Measurements from ENCODE around the gene KLHL25.

Gene KLHL25

DNA sequence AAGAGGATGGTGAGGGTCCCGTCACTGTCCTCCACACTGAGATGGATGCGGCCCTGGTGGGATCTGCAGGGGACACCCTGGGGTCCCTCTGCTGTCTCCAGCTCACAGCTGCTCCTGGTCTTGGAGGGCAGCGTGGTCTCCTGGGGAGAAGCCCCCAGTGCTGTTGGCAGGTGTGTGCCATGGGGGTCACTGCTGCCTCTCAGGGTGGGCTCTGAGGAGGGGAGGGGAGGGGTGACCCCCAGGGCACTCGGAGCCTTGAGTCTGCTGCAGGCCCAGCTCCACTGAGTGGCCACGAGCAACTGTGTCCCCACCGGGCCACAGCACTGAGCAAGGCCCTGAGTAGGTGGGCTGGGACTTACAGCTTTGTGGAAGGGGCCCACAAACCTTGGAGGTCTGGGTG, 34.7 kb downstream of the KLHL25 start:
- no peak overlapping the region for H2AFZ ChIP-seq (ENCODE audit: insufficient read depth, low read length, poor library complexity)
- H3K79me2 ChIP-seq (ENCODE audit: control insufficient read depth, insufficient read depth, low read length, poor library complexity) = peaks cover 2% of the 10 kb centered on the region
- no peak overlapping the region for H4K91ac ChIP-seq (ENCODE audit: low read depth, low read length)
- no peak overlapping the region for H2BK120ac ChIP-seq (ENCODE audit: insufficient read depth, low read length, poor library complexity)
- no peak overlapping the region for H3K14ac ChIP-seq (ENCODE audit: low read length)
- H2BK12ac ChIP-seq (ENCODE audit: low read length) = no peak overlapping the region
- peaks cover 22 to 26% of the 10 kb centered on the region in 2 experiments for H3K36me3 ChIP-seq (ENCODE audit: control insufficient read depth in 1 of 2, insufficient read depth in 2 of 2, low read length in 2 of 2)
- H3K4me2 ChIP-seq (ENCODE audit: low read length) = no peak overlapping the region
- H2BK5ac ChIP-seq (ENCODE audit: low read depth, low read length, poor library complexity) = no peak overlapping the region
- no peak overlapping the region for H4K8ac ChIP-seq (ENCODE audit: low read depth, low read length)
- H3K9ac ChIP-seq (ENCODE audit: low read length) = no peak overlapping the region
- peaks cover 7% of the 10 kb centered on the region for H3K79me1 ChIP-seq (ENCODE audit: low read length)
- no peak overlapping the region for H3K27ac ChIP-seq (ENCODE audit: low read depth, low read length)
- no peak overlapping the region for H3K23ac ChIP-seq (ENCODE audit: low read length)
- no peak overlapping the region for H2AK5ac ChIP-seq (ENCODE audit: low read length)
- H3K18ac ChIP-seq (ENCODE audit: low read length) = no peak overlapping the region
- no peaks in the 10 kb centered on the region for H3K9me3 ChIP-seq (ENCODE audit: insufficient read depth, low read depth, low read length)
- no CpG with 5 or more reads among the region's 6 CpGs for WGBS (ENCODE audit: extremely low coverage, insufficient coverage, insufficient read length)
- no peak for DNase-seq
- no peaks in the 10 kb centered on the region for H3K27me3 ChIP-seq (ENCODE audit: insufficient read depth, low read length)
- H3K4ac ChIP-seq (ENCODE audit: low read depth, low read length) = no peak overlapping the region
- peaks cover 24 to 25% of the 10 kb centered on the region in 2 experiments for H3K4me1 ChIP-seq (ENCODE audit: control insufficient read depth in 1 of 2, insufficient read depth in 2 of 2, low read length in 2 of 2)
- no peak overlapping the region for H4K12ac ChIP-seq (ENCODE audit: low read depth, low read length)
- no peak overlapping the region for H3K4me3 ChIP-seq (ENCODE audit: low read depth, low read length)

DNA sequence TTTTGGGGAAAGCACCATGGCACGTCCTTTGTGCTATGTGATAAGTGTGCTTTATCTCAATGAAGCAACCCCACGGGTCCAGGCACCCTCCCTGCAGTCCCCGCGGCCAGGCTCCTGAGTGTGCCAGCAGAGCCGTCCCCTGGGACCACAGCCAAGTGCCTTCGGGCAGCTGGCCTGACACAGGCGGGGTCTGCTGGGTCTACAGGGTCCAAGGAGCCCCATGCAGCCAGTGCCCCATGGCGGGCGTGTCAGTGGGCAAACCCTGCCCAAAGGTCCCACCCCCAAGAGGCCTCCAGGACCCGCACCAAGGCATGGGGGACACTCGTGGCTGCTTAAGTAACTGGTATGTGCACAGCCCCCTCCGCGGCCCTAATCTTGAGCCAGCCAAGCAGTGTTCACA, 35.3 kb downstream of the KLHL25 start:
- H2BK120ac ChIP-seq (ENCODE audit: insufficient read depth, low read length, poor library complexity) = no peak overlapping the region
- H3K79me2 ChIP-seq (ENCODE audit: control insufficient read depth, insufficient read depth, low read length, poor library complexity) = no peaks in the 10 kb centered on the region
- peaks cover 19 to 20% of the 10 kb centered on the region in 2 experiments for H3K4me1 ChIP-seq (ENCODE audit: control insufficient read depth in 1 of 2, insufficient read depth in 2 of 2, low read length in 2 of 2)
- H4K91ac ChIP-seq (ENCODE audit: low read depth, low read length) = no peak overlapping the region
- no peaks in the 10 kb centered on the region for H3K27me3 ChIP-seq (ENCODE audit: insufficient read depth, low read length)
- no peak overlapping the region for H2BK12ac ChIP-seq (ENCODE audit: low read length)
- no peak overlapping the region for H2BK5ac ChIP-seq (ENCODE audit: low read depth, low read length, poor library complexity)
- H3K9ac ChIP-seq (ENCODE audit: low read length) = no peak overlapping the region
- H3K36me3 ChIP-seq (ENCODE audit: control insufficient read depth in 1 of 2, insufficient read depth in 2 of 2, low read length in 2 of 2) = peaks cover 22 to 26% of the 10 kb centered on the region in 2 experiments
- H3K14ac ChIP-seq (ENCODE audit: low read length) = no peak overlapping the region
- H3K4me2 ChIP-seq (ENCODE audit: low read length) = no peak overlapping the region
- H3K4me3 ChIP-seq (ENCODE audit: low read depth, low read length) = no peak overlapping the region
- no peak for DNase-seq
- H3K23ac ChIP-seq (ENCODE audit: low read length) = no peak overlapping the region
- H3K9me3 ChIP-seq (ENCODE audit: insufficient read depth, low read depth, low read length) = no peaks in the 10 kb centered on the region
- H3K79me1 ChIP-seq (ENCODE audit: low read length) = peaks cover 7% of the 10 kb centered on the region
- H4K12ac ChIP-seq (ENCODE audit: low read depth, low read length) = no peak overlapping the region
- H3K18ac ChIP-seq (ENCODE audit: low read length) = no peak overlapping the region
- H2AK5ac ChIP-seq (ENCODE audit: low read length) = no peak overlapping the region
- WGBS (ENCODE audit: extremely low coverage, insufficient coverage, insufficient read length) = no CpG with 5 or more reads among the region's 13 CpGs
- H3K4ac ChIP-seq (ENCODE audit: low read depth, low read length) = no peak overlapping the region
- H4K8ac ChIP-seq (ENCODE audit: low read depth, low read length) = no peak overlapping the region
- no peak overlapping the region for H3K27ac ChIP-seq (ENCODE audit: low read depth, low read length)
- no peak overlapping the region for H2AFZ ChIP-seq (ENCODE audit: insufficient read depth, low read length, poor library complexity)

- Histone ChIP-seq H3K14ac (ENCODE audit: low read length) (no peak overlapping the region), H3K9ac (ENCODE audit: low read length) (no peak overlapping the region), H4K12ac (ENCODE audit: low read depth, low read length) (no peak overlapping the region), H3K18ac (ENCODE audit: low read length) (no peak overlapping the region), H3K9me3 (ENCODE audit: insufficient read depth, low read depth, low read length) (no peaks in the 10 kb centered on the region), H3K4me1 (ENCODE audit: control insufficient read depth in 1 of 2, insufficient read depth in 2 of 2, low read length in 2 of 2) (peaks cover 14% of the 10 kb centered on the region in 2 experiments), H3K79me1 (ENCODE audit: low read length) (peaks cover under 1% of the 10 kb centered on the region), H2BK120ac (ENCODE audit: insufficient read depth, low read length, poor library complexity) (no peak overlapping the region), H4K8ac (ENCODE audit: low read depth, low read length) (no peak overlapping the region), H3K79me2 (ENCODE audit: control insufficient read depth, insufficient read depth, low read length, poor library complexity) (no peaks in the 10 kb centered on the region), H2BK5ac (ENCODE audit: low read depth, low read length, poor library complexity) (no peak overlapping the region), H3K4ac (ENCODE audit: low read depth, low read length) (no peak overlapping the region), H3K23ac (ENCODE audit: low read length) (no peak overlapping the region), H3K36me3 (ENCODE audit: control insufficient read depth in 1 of 2, insufficient read depth in 2 of 2, low read length in 2 of 2) (peaks cover 23 to 25% of the 10 kb centered on the region in 2 experiments), H2AFZ (ENCODE audit: insufficient read depth, low read length, poor library complexity) (no peak overlapping the region), H2AK5ac (ENCODE audit: low read length) (no peak overlapping the region), H4K91ac (ENCODE audit: low read depth, low read length) (no peak overlapping the region), H3K4me3 (ENCODE audit: low read depth, low read length) (no peak overlapping the region), H3K27me3 (ENCODE audit: insufficient read depth, low read length) (no peaks in the 10 kb centered on the region), H3K4me2 (ENCODE audit: low read length) (no peak overlapping the region), H2BK12ac (ENCODE audit: low read length) (no peak overlapping the region), H3K27ac (ENCODE audit: low read depth, low read length) (no peak overlapping the region)
- WGBS (ENCODE audit: extremely low coverage, insufficient coverage, insufficient read length) = no CpG with 5 or more reads among the region's 21 CpGs
- no peak for DNase-seq
Measured at GRCh38 chr15:85758655-85758978, 36.1 kb downstream of the KLHL25 start.

DNA sequence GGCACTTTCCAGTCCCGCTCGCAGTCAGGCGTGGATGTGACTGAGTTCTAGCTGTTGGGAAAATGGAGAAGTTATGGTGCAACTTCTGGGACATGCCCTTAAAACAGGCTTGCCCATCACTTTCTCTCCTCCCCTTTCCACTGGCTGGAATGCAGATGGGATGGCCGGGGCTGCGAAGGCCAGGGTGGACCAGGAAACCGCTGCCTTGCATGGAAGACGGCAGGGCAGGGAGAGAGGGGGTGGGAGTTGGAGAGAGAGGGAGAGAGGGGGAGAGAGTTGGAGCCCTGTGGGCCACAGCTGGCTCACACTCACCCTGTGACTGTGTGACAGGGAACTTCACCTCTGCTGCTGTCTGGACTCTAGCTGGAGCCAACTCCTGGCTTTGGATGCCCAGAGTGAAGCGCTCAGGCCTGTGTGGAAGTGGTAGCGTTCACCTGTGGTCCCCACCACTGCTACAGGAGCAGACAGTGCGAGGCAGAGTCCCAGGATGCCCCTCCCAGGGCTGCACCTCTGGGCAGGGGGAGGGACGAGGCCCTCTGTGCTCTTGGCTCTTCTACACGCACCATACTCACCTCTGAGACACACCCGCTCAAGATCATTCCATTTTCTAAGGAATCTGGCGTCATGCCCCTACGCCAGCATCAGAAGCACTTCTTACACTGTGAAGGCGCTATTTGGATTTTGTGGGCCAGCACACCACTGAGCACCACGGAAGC, 36.6 kb downstream of the KLHL25 start:
- Histone ChIP-seq H3K4me3 (ENCODE audit: low read depth, low read length) (no peak overlapping the region), H3K23ac (ENCODE audit: low read length) (no peak overlapping the region), H2BK120ac (ENCODE audit: insufficient read depth, low read length, poor library complexity) (no peak overlapping the region), H2AK5ac (ENCODE audit: low read length) (no peak overlapping the region), H4K12ac (ENCODE audit: low read depth, low read length) (no peak overlapping the region), H3K4me2 (ENCODE audit: low read length) (no peak overlapping the region), H3K27me3 (ENCODE audit: insufficient read depth, low read length) (no peaks in the 10 kb centered on the region), H3K79me2 (ENCODE audit: control insufficient read depth, insufficient read depth, low read length, poor library complexity) (no peaks in the 10 kb centered on the region), H3K27ac (ENCODE audit: low read depth, low read length) (no peak overlapping the region), H3K9ac (ENCODE audit: low read length) (no peak overlapping the region), H4K8ac (ENCODE audit: low read depth, low read length) (no peak overlapping the region), H3K4ac (ENCODE audit: low read depth, low read length) (no peak overlapping the region), H2BK12ac (ENCODE audit: low read length) (peak overlapping the region; percentile 16), H2BK5ac (ENCODE audit: low read depth, low read length, poor library complexity) (no peak overlapping the region), H2AFZ (ENCODE audit: insufficient read depth, low read length, poor library complexity) (no peak overlapping the region), H3K18ac (ENCODE audit: low read length) (no peak overlapping the region), H3K36me3 (ENCODE audit: control insufficient read depth in 1 of 2, insufficient read depth in 2 of 2, low read length in 2 of 2) (peaks cover 20 to 25% of the 10 kb centered on the region in 2 experiments), H3K79me1 (ENCODE audit: low read length) (no peaks in the 10 kb centered on the region), H4K91ac (ENCODE audit: low read depth, low read length) (peak overlapping the region; percentile 28), H3K4me1 (ENCODE audit: control insufficient read depth in 1 of 2, insufficient read depth in 2 of 2, low read length in 2 of 2) (peaks cover 14% of the 10 kb centered on the region in 2 experiments), H3K9me3 (ENCODE audit: insufficient read depth, low read depth, low read length) (no peaks in the 10 kb centered on the region), H3K14ac (ENCODE audit: low read length) (peak overlapping the region; percentile 17)
- DNase-seq = peak in 1 of 2 donors; percentile 28
- no CpG with 5 or more reads among the region's 17 CpGs for WGBS (ENCODE audit: extremely low coverage, insufficient coverage, insufficient read length)
